Smooth muscle cell (in vitro differentiated cells): ENCODE measurements around the gene MCF2L. TPM values are rescaled to one million over a fixed set of nuclear protein-coding genes. Genes with fewer than 3 reads are reported as not detected.

Experiments used
- DNase-seq: peaks from one replicate; lab custom pipeline; 2025; ENCODE audit not compliant: unreplicated experiment; lab: John Stamatoyannopoulos, UW
- H2AFZ ChIP-seq: fragments of 200-600 bp; sonication (generic); 2 replicates; pipeline ENCODE4 v1.6.0; 2016; ENCODE audit warnings: antibody characterized with exemption, low read depth, mild to moderate bottlenecking
- H3F3A ChIP-seq: fragments of 200-600 bp; sonication (generic); 2 replicates; pipeline ENCODE4 v1.6.0; 2017; ENCODE audit warnings: antibody characterized with exemption, low read depth
- H3K27ac ChIP-seq: fragments of 200-600 bp; sonication (generic); 2 replicates; pipeline ENCODE4 v1.5.1; 2016; ENCODE audit warnings: low read depth, mild to moderate bottlenecking
- H3K27me3 ChIP-seq: fragments of 200-600 bp; sonication (generic); 2 replicates; pipeline ENCODE4 v1.6.1; 2016; ENCODE audit warnings: low read depth, mild to moderate bottlenecking
- H3K36me3 ChIP-seq: fragments of 200-600 bp; sonication (generic); 2 replicates; pipeline ENCODE4 v1.5.1; 2016; ENCODE audit warnings: low read depth
- H3K4me1 ChIP-seq: fragments of 200-600 bp; sonication (generic); 2 replicates; pipeline ENCODE4 v1.5.1; 2016; ENCODE audit warnings: low read depth
- H3K4me2 ChIP-seq: fragments of 200-600 bp; sonication (generic); 2 replicates; pipeline ENCODE4 v1.6.0; 2016; ENCODE audit warnings: mild to moderate bottlenecking
- H3K4me3 ChIP-seq: fragments of 200-600 bp; sonication (generic); 2 replicates; pipeline ENCODE4 v1.5.1; 2016; ENCODE audit warnings: mild to moderate bottlenecking
- H3K79me2 ChIP-seq: fragments of 200-600 bp; sonication (generic); 2 replicates; pipeline ENCODE4 v1.6.0; 2016; ENCODE audit warnings: low read depth, mild to moderate bottlenecking
- H3K9ac ChIP-seq: fragments of 200-600 bp; sonication (generic); 2 replicates; pipeline ENCODE4 v1.6.0; 2016; ENCODE audit warnings: low read depth
- H3K9me3 ChIP-seq: fragments of 200-600 bp; sonication (generic); replicated peaks from 2 replicates; pipeline ENCODE4 v1.5.1; 2016; ENCODE audit warnings: low read depth
- H4K20me1 ChIP-seq: fragments of 200-600 bp; sonication (generic); 2 replicates; pipeline ENCODE4 v1.6.0; 2016; ENCODE audit warnings: low read depth
- CTCF ChIP-seq: fragments of 200-600 bp; sonication (generic); IDR thresholded peaks from 2 replicates; pipeline ENCODE4 v1.5.1; 2017; ENCODE audit warnings: borderline replicate concordance, mild to moderate bottlenecking, antibody characterized with exemption; ENCODE audit not compliant: insufficient read depth, poor library complexity, severe bottlenecking
- WGBS: methylation state at CpG from one replicate; pipeline ENCODE4 v1.1.7; 2016; ENCODE audit warnings: low lambda C conversion rate; 5-methylcytosine and 5-hydroxymethylcytosine counted together
- polyA plus RNA-seq: library from polyadenylated mRNA; unstranded; fragments of >200 nt; fragmentation: Nextera tagmentation; extraction: Ambion mirVana; gene quantifications from 2 replicates; pipeline ENCODE4 v1.2.1, GENCODE V29; 2016
- total RNA-seq: library from RNA; depleted of rRNA; stranded (reverse); fragments of >200 nt; gene quantifications from 2 replicates; pipeline ENCODE4 v1.2.3, GENCODE V29; 2014

The MCF2L gene
- total and polyA plus RNA-seq, 2 experiments from 2014 or later = 0.54 to 7.6 TPM

DNA sequence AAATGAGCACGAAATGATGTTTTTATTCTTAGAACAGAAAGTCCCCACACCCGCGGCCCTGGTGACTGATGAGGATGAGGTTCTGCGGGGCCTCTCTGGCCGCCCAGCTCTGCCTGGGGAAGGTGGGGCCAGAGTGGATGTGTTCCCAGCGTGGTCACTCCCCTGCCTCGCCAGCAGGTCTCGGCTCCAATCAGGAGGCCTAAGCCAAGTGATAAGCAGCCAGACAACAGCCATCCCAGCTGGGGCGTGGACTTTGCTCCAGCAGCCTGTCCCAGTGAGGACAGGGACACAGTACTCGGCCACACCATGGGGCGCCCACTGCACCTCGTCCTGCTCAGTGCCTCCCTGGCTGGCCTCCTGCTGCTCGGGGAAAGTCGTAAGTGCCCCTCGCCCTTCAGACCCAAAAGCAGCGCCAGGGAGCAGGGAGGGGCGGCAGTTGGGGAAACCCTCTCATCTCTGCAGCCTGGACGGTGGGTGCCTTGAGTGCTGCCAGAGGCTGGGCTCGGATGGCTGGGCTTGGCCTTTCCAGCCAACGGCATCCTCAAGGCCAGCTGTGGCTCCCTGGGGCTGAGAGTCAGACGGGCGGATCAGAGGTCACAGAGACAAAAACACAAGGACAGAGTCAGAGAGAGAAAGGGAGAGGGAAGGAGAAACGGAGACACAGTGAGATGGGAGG, 153.7 kb downstream of the MCF2L start, which contains the start of gene F10:
Gene F10, plus strand, starts transcription at position 250 of the 676 bp plus-strand sequence. Its CDS starts 57 bp downstream, at position 307.
- H3K79me2 ChIP-seq = no peaks in the 10 kb centered on the region
- no peaks in the 10 kb centered on the region for H3K9me3 ChIP-seq
- WGBS = 59% methylated on average over 23 of the region's 23 CpGs
- H3K4me1 ChIP-seq = peaks cover 10% of the 10 kb centered on the region
- H3K27ac ChIP-seq = no peak within 1 kb of the TSS
- no peaks in the 10 kb centered on the region for H3K36me3 ChIP-seq
- no peak within 1 kb of the TSS for H2AFZ ChIP-seq
- peak; percentile 48 for DNase-seq
- TF ChIP-seq CTCF = no peak
- no peak within 1 kb of the TSS for H3K9ac ChIP-seq
- peak within 1 kb of the TSS; percentile 39 for H3K4me3 ChIP-seq
- peak within 1 kb of the TSS; percentile 68 for H3K4me2 ChIP-seq
- H3F3A ChIP-seq = no peaks in the 10 kb centered on the region
- H4K20me1 ChIP-seq = no peaks in the 10 kb centered on the region
- H3K27me3 ChIP-seq = no peaks in the 10 kb centered on the region

DNA sequence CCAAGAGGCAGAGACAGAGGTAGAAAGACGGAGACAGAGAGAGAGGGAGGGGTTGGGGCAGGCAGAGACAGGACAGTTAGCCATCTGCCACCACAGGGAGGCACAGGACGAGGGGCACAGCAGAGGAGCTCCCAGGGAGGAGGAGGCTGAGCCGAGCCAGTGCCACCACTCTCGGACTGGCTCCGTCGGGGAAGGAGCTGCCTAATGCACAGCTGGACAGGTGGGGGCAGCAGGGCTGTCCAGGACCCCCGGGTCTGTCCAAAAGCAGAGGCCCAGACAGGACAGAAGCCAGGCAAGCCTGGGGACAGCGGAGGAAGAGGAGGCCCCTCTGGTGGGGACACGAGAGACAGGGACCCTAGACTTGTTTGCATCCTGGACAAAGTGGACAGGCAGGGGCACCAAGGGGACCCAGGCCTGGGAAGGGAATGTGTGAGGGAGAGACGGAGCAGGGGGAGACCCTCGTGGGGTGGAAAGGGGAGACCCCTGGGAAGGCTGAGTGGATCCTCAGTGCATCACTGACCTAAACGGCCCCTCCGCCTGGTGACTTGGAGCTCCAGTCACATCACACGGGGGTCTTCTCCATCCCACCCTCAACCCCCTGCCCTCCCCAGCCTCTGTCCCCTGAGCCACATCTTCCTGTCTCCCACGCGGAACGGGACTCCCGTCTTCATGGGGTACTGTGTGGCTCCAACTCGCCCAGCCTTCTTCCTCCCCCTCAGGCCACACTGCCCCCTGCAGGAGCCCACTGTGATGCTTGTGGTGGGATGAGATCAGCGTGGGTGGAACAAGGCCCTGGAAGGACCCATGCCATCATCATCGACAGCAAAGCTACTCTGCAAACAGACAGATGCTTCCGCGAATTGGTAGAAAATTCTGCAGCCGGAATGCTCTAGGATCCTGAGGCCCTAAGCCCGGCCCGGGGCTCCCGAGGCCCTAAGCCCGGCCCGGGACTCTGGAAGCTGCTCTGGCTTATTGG, 154.5 kb downstream of the MCF2L start:
- Histone ChIP-seq H3K79me2 (no peaks in the 10 kb centered on the region), H2AFZ (no peak overlapping the region), H3F3A (no peaks in the 10 kb centered on the region), H3K4me3 (peak overlapping the region; percentile 39), H3K4me1 (peaks cover 10% of the 10 kb centered on the region), H3K27me3 (no peaks in the 10 kb centered on the region), H3K4me2 (peak overlapping the region; percentile 68), H3K9me3 (no peaks in the 10 kb centered on the region), H3K9ac (no peak overlapping the region), H3K27ac (no peak overlapping the region), H3K36me3 (no peaks in the 10 kb centered on the region), H4K20me1 (no peaks in the 10 kb centered on the region)
- WGBS = 87% methylated on average over 29 of the region's 29 CpGs
- DNase-seq = no peak
- no peak for TF ChIP-seq CTCF

- TF ChIP-seq CTCF = no peak
- Histone ChIP-seq H3K9ac (no peak overlapping the region), H3K36me3 (no peaks in the 10 kb centered on the region), H3K9me3 (no peaks in the 10 kb centered on the region), H4K20me1 (no peaks in the 10 kb centered on the region), H3F3A (no peaks in the 10 kb centered on the region), H2AFZ (no peak overlapping the region), H3K4me2 (no peak overlapping the region), H3K27me3 (no peaks in the 10 kb centered on the region), H3K4me1 (peaks cover 10% of the 10 kb centered on the region), H3K79me2 (no peaks in the 10 kb centered on the region), H3K27ac (no peak overlapping the region), H3K4me3 (no peak overlapping the region)
- 98% methylated on average over 19 of the region's 19 CpGs for WGBS
- no peak for DNase-seq
These were observed 155.4 kb downstream of the MCF2L start for GRCh38 chr13:113124211-113124970.
